ELF-1 (cell line): Measurements from ENCODE around the gene CCNDBP1.

Experiments used
- DNase-seq: peaks from one replicate; pipeline ENCODE4 v3.0.0-alpha.2; 2016; ENCODE audit warnings: low read depth, low spot score

The CCNDBP1 gene

DNA sequence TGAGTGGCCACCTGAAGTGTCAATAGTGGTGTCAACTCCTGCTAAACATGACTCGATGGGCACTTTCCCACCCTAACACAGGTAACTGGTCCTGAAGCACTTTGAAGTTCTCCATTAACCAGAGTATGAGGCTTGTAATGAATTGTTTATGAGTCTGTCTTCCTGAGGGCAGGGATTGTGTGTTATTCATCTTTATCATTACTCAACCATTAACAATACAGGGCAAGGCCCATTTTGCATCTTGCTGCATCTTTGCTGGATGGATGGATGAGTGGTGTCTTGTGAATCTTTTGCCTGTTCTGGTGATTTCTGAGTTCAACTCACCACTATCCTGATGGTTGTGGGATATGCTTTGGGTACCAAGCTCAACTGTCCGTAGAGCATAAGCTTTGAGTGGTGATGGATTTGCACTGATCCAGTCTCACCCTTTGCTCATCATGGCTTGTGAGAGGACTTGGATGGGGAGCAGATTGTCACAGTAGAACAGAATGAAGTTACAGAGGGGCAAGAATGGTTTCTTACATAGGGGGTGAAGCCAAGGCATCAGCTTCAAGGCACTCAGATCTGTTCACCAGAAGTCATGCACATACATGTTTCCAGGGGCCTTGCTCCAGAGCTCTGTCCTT is 57.9 kb downstream of the CCNDBP1 start:
- no peak for DNase-seq

DNA sequence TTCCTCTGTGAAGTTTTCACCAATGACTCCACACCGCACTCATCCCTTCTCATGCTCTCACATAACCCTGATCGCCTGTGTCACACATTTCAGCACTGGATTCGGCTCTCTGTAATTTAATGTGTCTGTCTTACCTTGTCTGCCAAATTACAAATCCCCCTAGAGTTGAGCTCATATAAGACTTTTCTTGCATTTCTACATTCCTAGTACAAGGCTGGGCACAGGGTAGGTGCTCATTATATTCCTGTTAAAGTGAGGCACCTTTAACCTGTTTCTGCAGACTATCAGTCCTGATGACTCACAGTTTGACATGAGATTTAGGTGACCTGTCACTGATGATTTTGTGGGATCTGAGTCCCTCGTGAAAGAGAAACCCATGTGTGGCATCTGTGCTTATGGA is 58.9 kb downstream of the CCNDBP1 start:
- DNase-seq = no peak

DNA sequence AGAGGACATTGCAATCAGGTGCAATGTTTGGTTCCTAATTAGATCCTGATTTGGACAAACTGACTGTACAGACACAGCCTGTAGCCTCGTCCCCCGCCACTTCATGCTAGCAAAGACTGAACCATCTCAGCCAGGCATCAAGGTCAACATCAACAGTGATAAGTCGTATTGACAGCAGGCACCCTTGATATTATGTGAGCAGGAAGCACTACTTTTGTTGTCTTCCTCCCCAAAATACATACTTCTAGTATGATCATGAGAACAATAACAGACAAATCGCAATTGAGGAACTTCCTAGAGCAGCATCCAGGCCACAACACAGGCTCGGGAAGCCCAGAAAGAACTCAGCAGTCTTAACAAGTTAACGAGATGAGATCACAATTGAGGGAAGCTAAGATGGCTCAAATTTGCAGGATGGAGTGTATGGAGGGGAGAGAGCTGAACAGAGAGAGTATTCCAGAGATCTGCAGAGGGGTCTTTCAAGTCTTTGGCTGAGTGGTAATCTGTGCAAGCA is 61.1 kb downstream of the CCNDBP1 start:
- no peak for DNase-seq
